Mesendoderm (in vitro differentiated cells): Measurements from ENCODE around the gene PRR18.

Experiments used
- DNase-seq: peaks from one replicate; pipeline ENCODE4 v3.0.0; 2013
- H2AK5ac ChIP-seq: 2 replicates; pipeline ENCODE4 v1.6.1; 2013; ENCODE audit warnings: low read length, inconsistent platforms
- H2BK120ac ChIP-seq: 2 replicates; pipeline ENCODE4 v1.6.1; 2013; ENCODE audit warnings: low read depth, mild to moderate bottlenecking, low read length, moderate library complexity, mixed read lengths
- H2BK15ac ChIP-seq: replicated peaks from 2 replicates; pipeline ENCODE4 v1.6.1; 2013; ENCODE audit warnings: low read depth, mild to moderate bottlenecking, moderate library complexity
- H2BK5ac ChIP-seq: 2 replicates; pipeline ENCODE4 v1.6.1; 2013; ENCODE audit warnings: low read length, inconsistent platforms
- H3K18ac ChIP-seq: 2 replicates; pipeline ENCODE4 v1.6.1; 2013; ENCODE audit warnings: mild to moderate bottlenecking, low read length, mixed read lengths
- H3K23ac ChIP-seq: one replicate; pipeline ENCODE4 v1.6.1; 2013; ENCODE audit warnings: low read length
- H3K27ac ChIP-seq: 2 replicates; pipeline ENCODE4 v1.5.1; 2013; ENCODE audit warnings: low read depth, mild to moderate bottlenecking, inconsistent platforms, low read length, moderate library complexity
- H3K27me3 ChIP-seq: 2 replicates; pipeline ENCODE4 v1.6.1; 2013; ENCODE audit warnings: low read length, control low read depth, mild to moderate bottlenecking, inconsistent platforms; ENCODE audit not compliant: insufficient read depth, poor library complexity
- H3K36me3 ChIP-seq: 2 replicates; pipeline ENCODE4 v1.6.1; 2013; ENCODE audit warnings: low read length, inconsistent platforms; ENCODE audit not compliant: control insufficient read depth, insufficient read depth
- H3K4ac ChIP-seq: one replicate; pipeline ENCODE4 v1.6.1; 2013; ENCODE audit warnings: low read depth, mild to moderate bottlenecking, low read length, moderate library complexity
- H3K4me1 ChIP-seq: 2 replicates; pipeline ENCODE4 v1.6.1; 2013; ENCODE audit warnings: low read depth, low read length, inconsistent platforms; ENCODE audit not compliant: control insufficient read depth
- H3K4me2 ChIP-seq: 2 replicates; pipeline ENCODE4 v1.6.1; 2013; ENCODE audit warnings: low read length
- H3K4me3 ChIP-seq: 2 replicates; pipeline ENCODE4 v1.5.1; 2013; ENCODE audit warnings: mild to moderate bottlenecking, low read length
- H3K56ac ChIP-seq: one replicate; pipeline ENCODE4 v1.6.1; 2013; ENCODE audit warnings: low read length
- H3K79me1 ChIP-seq: 2 replicates; pipeline ENCODE4 v1.6.1; 2013; ENCODE audit warnings: low read length, inconsistent platforms
- H3K79me2 ChIP-seq: 2 replicates; pipeline ENCODE4 v1.6.1; 2013; ENCODE audit warnings: mild to moderate bottlenecking, low read length; ENCODE audit not compliant: control insufficient read depth, insufficient read depth
- H3K9ac ChIP-seq: 2 replicates; pipeline ENCODE4 v1.6.1; 2013; ENCODE audit warnings: low read length, inconsistent platforms
- H4K5ac ChIP-seq: one replicate; pipeline ENCODE4 v1.6.1; 2013; ENCODE audit warnings: low read length
- H4K8ac ChIP-seq: one replicate; pipeline ENCODE4 v1.6.1; 2013; ENCODE audit warnings: low read depth, mild to moderate bottlenecking, control low read depth, low read length, moderate library complexity
- WGBS: extraction: QIAGEN DNeasy Blood & Tissue Kit; methylation state at CpG from one replicate; pipeline ENCODE4 v1.1.7; 2013; ENCODE audit warnings: low lambda C conversion rate, missing lambda C conversion rate; ENCODE audit not compliant: insufficient coverage; ENCODE audit errors: extremely low coverage; 5-methylcytosine and 5-hydroxymethylcytosine counted together

Gene PRR18

GRCh38 chr6:166257911-166258318 lies 50.3 kb downstream of the PRR18 start:
- H2AK5ac ChIP-seq, result no peak overlapping the region
- no peak overlapping the region for H3K56ac ChIP-seq
- H3K27me3 ChIP-seq, result no peaks in the 10 kb centered on the region
- H3K18ac ChIP-seq, result no peak overlapping the region
- H3K36me3 ChIP-seq, result no peaks in the 10 kb centered on the region
- H2BK5ac ChIP-seq, result no peak overlapping the region
- no peak overlapping the region for H4K5ac ChIP-seq
- H2BK15ac ChIP-seq, result no peak overlapping the region
- no CpG with 5 or more reads among the region's 7 CpGs for WGBS
- no peak overlapping the region for H2BK120ac ChIP-seq
- no peak overlapping the region for H4K8ac ChIP-seq
- H3K4me1 ChIP-seq, result no peaks in the 10 kb centered on the region
- no peak overlapping the region for H3K23ac ChIP-seq
- no peaks in the 10 kb centered on the region for H3K79me1 ChIP-seq
- H3K4me3 ChIP-seq, result no peak overlapping the region
- H3K4ac ChIP-seq, result no peak overlapping the region
- H3K9ac ChIP-seq, result no peak overlapping the region
- H3K27ac ChIP-seq, result no peak overlapping the region
- peak; percentile 64 for DNase-seq
- no peak overlapping the region for H3K4me2 ChIP-seq
- H3K79me2 ChIP-seq, result no peaks in the 10 kb centered on the region
